AG09319 (cell line): ENCODE measurements around the gene CGB1.

Experiments
- DNase-seq: peaks from one replicate; pipeline ENCODE4 v3.0.0-alpha.2; 2010; ENCODE audit warnings: low read depth; ENCODE audit errors: extremely low read depth
- TF ChIP-seq, protein P1 (sequence below): IDR thresholded peaks from 2 replicates; pipeline ENCODE4 v1.5.1; 2011; ENCODE audit warnings: low read depth, mild to moderate bottlenecking, inconsistent platforms, low read length, moderate library complexity

The CGB1 gene

DNA sequence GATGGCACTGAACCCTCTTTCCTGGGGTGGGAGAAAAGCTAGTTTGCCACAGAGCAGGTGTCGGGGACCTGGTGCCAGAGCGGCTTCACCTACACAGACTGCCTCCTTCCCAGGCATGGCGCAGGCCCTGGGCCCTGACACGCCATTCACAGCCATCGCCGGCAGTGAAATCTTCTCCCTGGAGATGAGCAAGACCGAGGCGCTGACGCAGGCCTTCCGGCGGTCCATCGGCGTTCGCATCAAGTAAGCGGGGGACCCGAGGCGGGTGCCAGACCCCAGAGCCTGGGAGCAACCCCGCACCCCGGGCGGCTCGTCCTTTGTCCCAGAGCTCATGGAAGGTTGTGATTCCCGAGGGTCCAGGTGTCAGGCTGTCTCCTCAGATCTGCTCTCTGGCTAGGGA is 29.8 kb downstream of the CGB1 start:
- TF ChIP-seq, protein P1, sequence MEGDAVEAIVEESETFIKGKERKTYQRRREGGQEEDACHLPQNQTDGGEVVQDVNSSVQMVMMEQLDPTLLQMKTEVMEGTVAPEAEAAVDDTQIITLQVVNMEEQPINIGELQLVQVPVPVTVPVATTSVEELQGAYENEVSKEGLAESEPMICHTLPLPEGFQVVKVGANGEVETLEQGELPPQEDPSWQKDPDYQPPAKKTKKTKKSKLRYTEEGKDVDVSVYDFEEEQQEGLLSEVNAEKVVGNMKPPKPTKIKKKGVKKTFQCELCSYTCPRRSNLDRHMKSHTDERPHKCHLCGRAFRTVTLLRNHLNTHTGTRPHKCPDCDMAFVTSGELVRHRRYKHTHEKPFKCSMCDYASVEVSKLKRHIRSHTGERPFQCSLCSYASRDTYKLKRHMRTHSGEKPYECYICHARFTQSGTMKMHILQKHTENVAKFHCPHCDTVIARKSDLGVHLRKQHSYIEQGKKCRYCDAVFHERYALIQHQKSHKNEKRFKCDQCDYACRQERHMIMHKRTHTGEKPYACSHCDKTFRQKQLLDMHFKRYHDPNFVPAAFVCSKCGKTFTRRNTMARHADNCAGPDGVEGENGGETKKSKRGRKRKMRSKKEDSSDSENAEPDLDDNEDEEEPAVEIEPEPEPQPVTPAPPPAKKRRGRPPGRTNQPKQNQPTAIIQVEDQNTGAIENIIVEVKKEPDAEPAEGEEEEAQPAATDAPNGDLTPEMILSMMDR = no peak
- no peak for DNase-seq

DNA sequence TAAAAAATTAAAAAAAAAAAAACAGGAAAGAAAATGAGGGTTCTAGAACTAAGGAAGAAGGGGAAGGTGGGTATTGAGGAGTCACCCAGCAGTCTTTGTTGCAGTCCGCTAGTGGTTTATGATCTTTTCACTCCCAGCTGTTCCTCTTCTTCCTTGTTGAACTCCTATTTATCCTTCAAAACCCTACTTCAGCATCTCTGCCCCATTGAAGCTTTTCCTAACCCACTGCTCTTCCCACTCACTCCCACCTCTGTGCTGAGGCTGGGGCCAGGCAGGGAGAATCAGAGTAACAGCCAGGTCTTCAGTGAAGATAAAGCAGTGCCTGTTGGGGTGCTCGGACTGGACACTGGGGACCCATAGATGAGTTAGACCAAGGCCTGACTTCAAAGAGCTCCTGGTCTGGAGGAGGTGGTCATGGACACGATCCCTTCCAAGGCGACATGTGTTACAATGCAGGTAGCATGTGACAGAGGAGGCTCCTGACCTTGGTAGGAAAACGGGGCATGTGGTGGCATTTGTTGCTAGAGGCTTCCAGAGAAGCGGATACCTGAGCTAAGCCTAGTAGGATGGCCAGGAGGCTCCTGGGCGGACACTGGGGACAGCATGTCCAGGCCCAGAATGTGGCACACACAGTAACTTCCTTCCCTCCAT is 31.6 kb downstream of the CGB1 start:
- DNase-seq = no peak
- TF ChIP-seq, protein P1 = no peak

DNA sequence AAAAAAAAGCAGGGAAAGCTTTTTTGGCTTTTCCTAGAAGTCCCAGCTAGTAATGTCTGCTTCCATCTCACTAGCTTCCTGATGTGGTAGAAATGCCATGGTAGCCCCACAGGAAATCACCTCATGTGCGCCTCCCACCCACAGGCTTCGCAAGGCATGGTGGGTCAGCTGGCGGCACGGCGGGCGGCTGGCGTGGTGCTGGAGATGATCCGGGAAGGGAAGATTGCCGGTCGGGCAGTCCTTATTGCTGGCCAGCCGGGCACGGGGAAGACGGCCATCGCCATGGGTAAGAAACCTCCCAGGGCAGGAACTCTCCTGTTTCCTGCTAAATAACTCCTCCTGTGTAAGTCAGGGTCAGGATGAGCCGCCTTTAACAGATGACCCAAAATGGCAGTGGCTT is 32.6 kb downstream of the CGB1 start:
- DNase-seq = no peak
- TF ChIP-seq, protein P1 = no peak

DNA sequence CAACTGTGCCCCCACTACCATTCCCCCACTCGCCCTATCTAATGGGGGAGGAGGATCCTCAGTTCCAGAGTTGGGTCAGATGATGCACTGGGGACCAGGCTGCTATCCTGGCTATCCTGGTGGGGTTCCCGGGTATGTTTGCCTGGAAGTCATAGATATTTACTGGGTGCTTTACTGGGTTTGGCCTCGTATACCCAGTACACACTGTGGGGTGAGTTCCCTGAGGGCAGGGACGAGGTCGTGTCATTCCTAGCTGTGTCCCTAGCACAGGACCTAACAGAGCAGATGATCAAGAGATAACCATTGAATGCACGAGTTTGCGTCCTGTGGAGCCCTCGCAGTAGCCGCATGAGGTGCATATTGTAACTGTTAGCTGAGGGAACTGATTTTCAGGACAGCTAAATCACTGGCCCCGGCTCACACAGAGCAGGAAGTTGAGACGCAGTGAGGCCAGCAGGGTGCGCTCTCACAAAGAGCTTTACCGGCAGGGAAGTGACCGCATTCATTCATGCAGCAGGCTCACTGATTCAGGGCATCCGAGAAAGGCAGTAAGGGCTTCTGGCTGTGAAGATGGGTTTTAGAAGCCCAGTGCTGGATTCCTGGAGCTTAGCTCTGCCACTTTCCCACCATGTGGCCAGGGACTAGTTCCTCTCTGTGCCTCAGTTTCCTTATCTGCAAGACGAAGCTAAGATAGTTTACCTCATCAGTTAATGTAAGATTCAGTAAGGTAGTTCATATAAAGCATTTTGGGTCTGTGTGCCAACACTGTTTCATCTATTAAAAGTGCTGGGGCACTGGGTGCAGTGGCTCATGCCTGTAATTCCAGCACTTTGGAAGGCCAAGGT is 37.0 kb downstream of the CGB1 start:
- no peak for DNase-seq
- TF ChIP-seq, protein P1 = peak; percentile 82

DNA sequence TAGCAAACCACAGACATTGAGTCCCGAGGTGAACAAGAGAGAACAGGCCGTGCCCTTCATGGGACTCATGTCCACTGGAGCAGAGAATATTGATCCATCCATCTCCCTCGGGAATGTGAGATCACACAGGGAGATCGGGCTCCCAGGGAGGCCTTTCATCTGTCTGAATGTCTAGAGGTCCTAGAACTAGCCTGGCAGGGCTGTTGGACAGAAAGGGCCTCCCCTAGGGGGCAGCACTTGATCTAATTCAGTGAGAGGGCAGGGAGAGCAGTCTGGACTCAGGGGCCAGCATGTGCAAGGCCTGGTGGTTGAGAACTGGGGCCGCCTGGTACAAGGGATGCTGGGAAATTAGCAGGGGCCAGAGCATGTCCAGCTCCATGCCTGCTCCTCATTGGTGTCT is 38.7 kb downstream of the CGB1 start:
- no peak for DNase-seq
- TF ChIP-seq, protein P1 = peak; percentile 35

DNA sequence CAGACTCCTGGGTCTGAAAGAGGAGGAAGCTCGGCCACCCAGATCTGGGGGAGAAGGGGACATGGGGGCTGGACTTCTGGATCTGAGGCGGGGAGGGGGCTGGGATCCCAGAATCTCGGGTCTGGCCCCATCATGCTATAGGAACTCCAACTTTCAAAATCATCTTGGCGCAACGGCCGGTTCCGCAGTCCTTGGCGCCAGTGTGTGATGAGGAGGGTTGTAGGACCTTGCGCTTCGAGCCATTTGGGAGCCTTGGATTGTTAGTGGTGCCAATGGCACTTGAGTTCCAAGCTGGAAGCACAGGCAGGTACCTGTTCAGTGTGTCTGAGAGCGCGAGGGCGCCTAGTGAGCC is 42.7 kb downstream of the CGB1 start:
- TF ChIP-seq, protein P1 = no peak
- no peak for DNase-seq
